SK-N-SH treated with all-trans-retinoic acid at 6 μM for 48 hours (cell line): ENCODE measurements around the gene PSMB10.

ENCODE experiments used
- ARNTL ChIP-seq: fragments of 450-650 bp; formaldehyde crosslinking; IDR thresholded peaks from 2 replicates; pipeline ENCODE4 v1.5.0; 2020; ENCODE audit warnings: low read depth, mild to moderate bottlenecking, moderate library complexity, borderline replicate concordance
- PPARA ChIP-seq: fragments of 250-450 bp; sonication (Bioruptor Pico); IDR thresholded peaks from 2 replicates; pipeline ENCODE4 v1.5.0; 2020; ENCODE audit warnings: mild to moderate bottlenecking, borderline replicate concordance
- RARB ChIP-seq: fragments of 250-450 bp; sonication (Bioruptor Pico); IDR thresholded peaks from 2 replicates; pipeline ENCODE4 v1.8.0; 2021; ENCODE audit warnings: mild to moderate bottlenecking, moderate library complexity

DNA sequence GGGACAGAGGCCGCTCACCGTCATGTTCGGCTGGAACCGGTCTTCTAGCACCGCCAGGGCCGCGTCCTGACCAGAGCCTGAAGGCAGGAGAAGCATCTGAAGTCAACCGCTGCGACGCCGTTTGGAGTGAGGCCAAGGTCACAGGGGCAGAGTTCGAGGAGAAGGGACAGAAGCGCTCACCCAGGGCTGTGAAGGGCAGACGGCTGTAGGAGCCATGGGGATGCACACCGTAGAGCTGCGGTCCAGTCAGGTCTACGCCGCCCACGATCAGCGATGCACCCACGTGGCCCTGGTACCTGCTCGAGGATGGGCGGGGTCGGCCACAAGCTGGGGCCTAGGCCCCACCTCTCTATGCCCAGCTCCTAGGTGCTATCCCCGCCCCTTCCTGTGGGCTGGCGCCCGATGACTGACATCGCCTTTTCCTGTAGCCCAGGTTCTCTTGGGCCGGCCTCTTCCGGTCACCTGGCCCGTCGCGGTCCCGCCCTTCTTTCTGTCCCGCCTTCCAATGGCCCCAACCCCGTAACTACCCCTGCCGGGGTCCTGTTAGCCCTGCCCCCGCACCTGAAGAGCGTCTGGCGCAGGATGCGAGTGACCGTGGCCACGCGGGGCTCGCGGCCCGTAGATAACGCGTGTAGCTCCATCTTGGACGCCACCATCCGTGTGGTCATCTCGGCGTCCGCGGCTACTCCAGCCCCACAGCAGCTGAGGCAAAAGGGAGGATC is 1.1 kb downstream of the PSMB10 start:
- no peak for TF ChIP-seq RARB (CRISPR knock-in tag)
- no peak for TF ChIP-seq ARNTL (CRISPR knock-in tag)
- TF ChIP-seq PPARA, result no peak
